ENCODE data around the gene TMPRSS11D.

DNA sequence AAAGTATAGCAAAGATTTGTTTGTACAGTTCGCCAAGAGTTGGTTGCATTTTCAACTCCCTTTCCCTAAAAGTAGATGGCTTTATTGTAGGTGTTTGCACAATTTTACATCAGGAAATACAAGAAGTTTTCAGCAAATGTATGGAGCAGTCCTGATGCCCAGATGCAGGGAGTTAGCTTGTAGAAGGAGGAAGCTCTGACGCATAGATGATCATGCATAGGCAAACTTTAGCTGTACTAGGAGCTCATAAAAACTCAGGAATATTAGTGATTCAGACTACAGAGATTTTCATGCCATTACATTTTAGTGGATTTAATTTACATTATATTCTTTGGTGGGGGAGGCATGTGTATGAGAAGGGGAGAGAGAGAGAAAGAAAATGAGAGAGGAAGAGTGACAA, 62.9 kb downstream of the TMPRSS11D start:
- TF ChIP-seq MAX (IDR thresholded peaks at IDR 0.05) (no peak), POLR2A (IDR thresholded peaks at IDR 0.05; ENCODE audit: low read length) (no peak), HDAC2 (IDR thresholded peaks at IDR 0.05) (no peak), TP53 (CRISPR knock-in tag; IDR thresholded peaks at IDR 0.05) (no peak), KDM5A (IDR thresholded peaks at IDR 0.05) (no peak), SMC3 (IDR thresholded peaks at IDR 0.05) (no peak), RFX5 (IDR thresholded peaks at IDR 0.05) (no peak), ZSCAN20 (CRISPR knock-in tag; IDR thresholded peaks at IDR 0.05) (no peak)
- TF ChIP-seq, protein P1, sequence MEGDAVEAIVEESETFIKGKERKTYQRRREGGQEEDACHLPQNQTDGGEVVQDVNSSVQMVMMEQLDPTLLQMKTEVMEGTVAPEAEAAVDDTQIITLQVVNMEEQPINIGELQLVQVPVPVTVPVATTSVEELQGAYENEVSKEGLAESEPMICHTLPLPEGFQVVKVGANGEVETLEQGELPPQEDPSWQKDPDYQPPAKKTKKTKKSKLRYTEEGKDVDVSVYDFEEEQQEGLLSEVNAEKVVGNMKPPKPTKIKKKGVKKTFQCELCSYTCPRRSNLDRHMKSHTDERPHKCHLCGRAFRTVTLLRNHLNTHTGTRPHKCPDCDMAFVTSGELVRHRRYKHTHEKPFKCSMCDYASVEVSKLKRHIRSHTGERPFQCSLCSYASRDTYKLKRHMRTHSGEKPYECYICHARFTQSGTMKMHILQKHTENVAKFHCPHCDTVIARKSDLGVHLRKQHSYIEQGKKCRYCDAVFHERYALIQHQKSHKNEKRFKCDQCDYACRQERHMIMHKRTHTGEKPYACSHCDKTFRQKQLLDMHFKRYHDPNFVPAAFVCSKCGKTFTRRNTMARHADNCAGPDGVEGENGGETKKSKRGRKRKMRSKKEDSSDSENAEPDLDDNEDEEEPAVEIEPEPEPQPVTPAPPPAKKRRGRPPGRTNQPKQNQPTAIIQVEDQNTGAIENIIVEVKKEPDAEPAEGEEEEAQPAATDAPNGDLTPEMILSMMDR (IDR thresholded peaks at IDR 0.05): no peak
- TF ChIP-seq, protein P2, sequence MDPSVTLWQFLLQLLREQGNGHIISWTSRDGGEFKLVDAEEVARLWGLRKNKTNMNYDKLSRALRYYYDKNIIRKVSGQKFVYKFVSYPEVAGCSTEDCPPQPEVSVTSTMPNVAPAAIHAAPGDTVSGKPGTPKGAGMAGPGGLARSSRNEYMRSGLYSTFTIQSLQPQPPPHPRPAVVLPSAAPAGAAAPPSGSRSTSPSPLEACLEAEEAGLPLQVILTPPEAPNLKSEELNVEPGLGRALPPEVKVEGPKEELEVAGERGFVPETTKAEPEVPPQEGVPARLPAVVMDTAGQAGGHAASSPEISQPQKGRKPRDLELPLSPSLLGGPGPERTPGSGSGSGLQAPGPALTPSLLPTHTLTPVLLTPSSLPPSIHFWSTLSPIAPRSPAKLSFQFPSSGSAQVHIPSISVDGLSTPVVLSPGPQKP (IDR thresholded peaks at IDR 0.05; ENCODE audit: low read depth, low read length): no peak
- TF ChIP-seq, protein P3, sequence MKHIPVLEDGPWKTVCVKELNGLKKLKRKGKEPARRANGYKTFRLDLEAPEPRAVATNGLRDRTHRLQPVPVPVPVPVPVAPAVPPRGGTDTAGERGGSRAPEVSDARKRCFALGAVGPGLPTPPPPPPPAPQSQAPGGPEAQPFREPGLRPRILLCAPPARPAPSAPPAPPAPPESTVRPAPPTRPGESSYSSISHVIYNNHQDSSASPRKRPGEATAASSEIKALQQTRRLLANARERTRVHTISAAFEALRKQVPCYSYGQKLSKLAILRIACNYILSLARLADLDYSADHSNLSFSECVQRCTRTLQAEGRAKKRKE (CRISPR knock-in tag; IDR thresholded peaks at IDR 0.05; ENCODE audit: low read depth): no peak
